Esophagus muscularis mucosa (tissue), 4 donors: Measurements from ENCODE around the gene GON4L. TPM values are rescaled to one million over a fixed set of nuclear protein-coding genes. Genes with fewer than 3 reads are reported as not detected.

Source experiments
- DNase-seq: peaks from one replicate; pipeline ENCODE4 v3.0.0-alpha.2; 2017; ENCODE audit errors: extremely low spot score
- H3K27ac ChIP-seq, 4 donors: fragments of 200-600 bp; sonication (generic); replicated peaks in 1 of 4; 1 replicate in 3 of 4; 2 replicates in 1 of 4; pipeline ENCODE4 v1.5.1; 2016 to 2019; ENCODE audit warnings: mild to moderate bottlenecking in 1 of 4
- H3K27me3 ChIP-seq, 4 donors: fragments of 200-600 bp; sonication (generic); one replicate each; pipeline versions ENCODE4 v1.5.1 to v1.6.0; 2016 to 2019
- H3K36me3 ChIP-seq, 4 donors: fragments of 200-600 bp; sonication (generic); one replicate each; pipeline ENCODE4 v1.5.1; 2016 to 2019
- H3K4me1 ChIP-seq, 4 donors: fragments of 200-600 bp; sonication (generic); one replicate each; pipeline ENCODE4 v1.5.1; 2016 to 2019
- H3K4me3 ChIP-seq, 4 donors: fragments of 200-600 bp; sonication (generic); 1 replicate in 2 of 4; 2 replicates in 2 of 4; pipeline ENCODE4 v1.5.1; 2016 to 2019; ENCODE audit warnings: mild to moderate bottlenecking in 4 of 4, moderate library complexity in 1 of 4
- H3K9me3 ChIP-seq, 4 donors: fragments of 200-600 bp; sonication (generic); 1 replicate in 3 of 4; 2 replicates in 1 of 4; pipeline ENCODE4 v1.5.1; 2016 to 2019
- EP300 ChIP-seq: sonication (generic); formaldehyde crosslinking; IDR thresholded peaks from one replicate; pipeline ENCODE4 v1.6.1; 2017; ENCODE audit warnings: antibody characterized with exemption
- POLR2A ChIP-seq: fragments of 450-650 bp; IDR thresholded peaks from one replicate; pipeline ENCODE4 v1.6.1; 2017; ENCODE audit warnings: antibody characterized with exemption, moderate library complexity, mild to moderate bottlenecking, low read depth
- POLR2AphosphoS5 ChIP-seq, 2 donors: sonication (generic); formaldehyde crosslinking; IDR thresholded peaks; one replicate each; pipeline ENCODE4 v1.6.1; 2017; ENCODE audit warnings: antibody characterized with exemption in 2 of 2
- WGBS: methylation state at CpG from one replicate; pipeline ENCODE4 v1.1.5; 2018; 5-methylcytosine and 5-hydroxymethylcytosine counted together
- intact Hi-C: fragments of 100-400 bp; cut with DNase I; formaldehyde crosslinking; loops from one replicate; pipeline ENCODE4 v1.15.1; 2023
- total RNA-seq, 4 donors: library from RNA; depleted of rRNA; stranded (reverse); fragments of >200 nt; gene quantifications; one replicate each; pipeline versions ENCODE4 v1.1.0 to v1.2.1, GENCODE V29; 2016
- TF ChIP-seq, protein P1 (sequence below), 3 experiments: fragments of 200-600 bp in 2 of 3; fragments of 450-650 bp in 1 of 3; sonication (generic) in 2 of 3; IDR thresholded peaks; one replicate each; pipeline ENCODE4 v1.5.1; 2017 to 2019; ENCODE audit warnings: antibody characterized with exemption in 3 of 3, mild to moderate bottlenecking in 2 of 3, moderate library complexity in 1 of 3

Gene GON4L
- total RNA-seq, 4 donors from 2014 or later, result 26.5 to 49.8 (median 28.3) TPM

DNA sequence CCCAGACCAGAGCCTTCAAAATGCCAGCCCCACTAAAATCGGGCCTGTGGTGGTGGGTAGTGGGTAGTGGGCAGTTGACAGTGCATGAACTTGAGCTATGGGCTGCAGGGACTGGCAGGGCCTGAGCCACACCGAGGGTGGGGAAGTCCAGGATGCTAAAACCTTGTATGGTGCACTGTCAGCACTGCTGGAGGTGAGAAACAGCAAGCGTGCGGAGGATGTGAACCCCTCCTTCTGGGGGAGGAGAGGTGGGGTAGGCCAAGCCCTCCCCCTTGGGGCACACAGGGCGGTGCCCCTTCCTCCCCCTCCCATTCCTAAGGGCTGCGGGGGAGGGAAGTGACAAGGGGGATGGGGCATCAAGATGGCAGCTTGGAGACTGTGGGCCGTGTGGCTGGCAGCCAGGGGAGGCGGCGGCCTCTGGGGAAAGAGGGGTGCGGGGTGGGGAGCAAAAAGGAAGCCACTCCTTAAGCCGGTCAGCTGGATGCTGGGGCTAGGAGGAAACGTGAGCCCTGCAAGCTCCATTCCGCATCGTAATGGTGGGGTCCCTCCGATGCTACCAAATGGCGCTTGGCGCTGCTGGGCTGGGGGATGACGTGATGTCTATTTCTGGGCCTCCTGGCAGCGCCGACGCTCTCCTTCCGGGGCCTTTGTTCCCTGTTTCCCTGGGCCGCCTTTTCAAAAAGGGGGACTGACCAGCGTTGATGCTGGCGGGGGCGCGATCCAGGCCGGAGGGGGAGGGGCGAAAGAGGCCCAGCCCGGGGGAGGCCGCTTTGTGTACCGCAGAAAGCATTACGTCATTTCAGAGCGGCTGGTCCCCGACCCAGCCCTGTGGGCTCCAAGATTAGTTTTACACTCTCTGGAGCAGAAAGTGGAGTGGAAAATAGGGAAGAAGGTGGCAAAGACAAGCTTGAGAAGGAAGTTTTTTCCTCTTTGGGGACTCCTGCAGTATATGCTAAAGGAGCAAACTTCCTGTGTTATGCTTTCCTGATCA, 3.2 kb upstream of the GON4L start:
- intact Hi-C loops, result loop anchor here (10.0 kb wide), 1 partner anchor 55 kb away; the partner anchor contains the start of gene RIT1
- Histone ChIP-seq H3K4me3 (peak overlapping the region; percentile 50 to 56 (median 54)), H3K9me3 (no peaks in the 10 kb centered on the region), H3K36me3 (peaks cover 0 to 3% (median 0%) of the 10 kb centered on the region in 4 donors), H3K27ac (peak overlapping the region; percentile 79 to 92 (median 88)), H3K27me3 (no peaks in the 10 kb centered on the region), H3K4me1 (peaks cover 22 to 47% (median 43%) of the 10 kb centered on the region in 4 donors)
- WGBS, result 1% methylated on average over 28 of the region's 35 CpGs
- no peak for DNase-seq
- TF ChIP-seq EP300 (no peak), POLR2AphosphoS5 (IDR thresholded peaks at IDR 0.05) (peak; percentile 55 to 67), POLR2A (no peak)
- TF ChIP-seq, protein P1, sequence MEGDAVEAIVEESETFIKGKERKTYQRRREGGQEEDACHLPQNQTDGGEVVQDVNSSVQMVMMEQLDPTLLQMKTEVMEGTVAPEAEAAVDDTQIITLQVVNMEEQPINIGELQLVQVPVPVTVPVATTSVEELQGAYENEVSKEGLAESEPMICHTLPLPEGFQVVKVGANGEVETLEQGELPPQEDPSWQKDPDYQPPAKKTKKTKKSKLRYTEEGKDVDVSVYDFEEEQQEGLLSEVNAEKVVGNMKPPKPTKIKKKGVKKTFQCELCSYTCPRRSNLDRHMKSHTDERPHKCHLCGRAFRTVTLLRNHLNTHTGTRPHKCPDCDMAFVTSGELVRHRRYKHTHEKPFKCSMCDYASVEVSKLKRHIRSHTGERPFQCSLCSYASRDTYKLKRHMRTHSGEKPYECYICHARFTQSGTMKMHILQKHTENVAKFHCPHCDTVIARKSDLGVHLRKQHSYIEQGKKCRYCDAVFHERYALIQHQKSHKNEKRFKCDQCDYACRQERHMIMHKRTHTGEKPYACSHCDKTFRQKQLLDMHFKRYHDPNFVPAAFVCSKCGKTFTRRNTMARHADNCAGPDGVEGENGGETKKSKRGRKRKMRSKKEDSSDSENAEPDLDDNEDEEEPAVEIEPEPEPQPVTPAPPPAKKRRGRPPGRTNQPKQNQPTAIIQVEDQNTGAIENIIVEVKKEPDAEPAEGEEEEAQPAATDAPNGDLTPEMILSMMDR (IDR thresholded peaks at IDR 0.05), result no peak

GRCh38 chr1:155859234-155859829, 2.3 kb upstream of the GON4L start, which contains the start of gene SYT11:
Gene SYT11, plus strand, starts transcription at chr1:155859567. Its CDS starts 195 bp downstream, at chr1:155859762.
- H3K9me3 ChIP-seq, result no peaks in the 10 kb centered on the region
- peak within 1 kb of the TSS; percentile 79 to 92 (median 88) for H3K27ac ChIP-seq
- peak; percentile 98 for DNase-seq
- H3K4me1 ChIP-seq, result peaks cover 22 to 48% (median 43%) of the 10 kb centered on the region in 4 donors
- peak within 1 kb of the TSS; percentile 50 to 56 (median 54) for H3K4me3 ChIP-seq
- under 1% methylated on average over 25 of the region's 33 CpGs for WGBS
- no peaks in the 10 kb centered on the region for H3K27me3 ChIP-seq
- intact Hi-C loops, result no loop called here
- H3K36me3 ChIP-seq, result peaks cover 0 to 11% (median 5%) of the 10 kb centered on the region in 4 donors
- TF ChIP-seq, protein P1 (IDR thresholded peaks at IDR 0.05), result peak in 1 of 3 experiments; percentile 1
- TF ChIP-seq POLR2AphosphoS5 (IDR thresholded peaks at IDR 0.05) (peak; percentile 30 to 84), EP300 (no peak), POLR2A (no peak)

DNA sequence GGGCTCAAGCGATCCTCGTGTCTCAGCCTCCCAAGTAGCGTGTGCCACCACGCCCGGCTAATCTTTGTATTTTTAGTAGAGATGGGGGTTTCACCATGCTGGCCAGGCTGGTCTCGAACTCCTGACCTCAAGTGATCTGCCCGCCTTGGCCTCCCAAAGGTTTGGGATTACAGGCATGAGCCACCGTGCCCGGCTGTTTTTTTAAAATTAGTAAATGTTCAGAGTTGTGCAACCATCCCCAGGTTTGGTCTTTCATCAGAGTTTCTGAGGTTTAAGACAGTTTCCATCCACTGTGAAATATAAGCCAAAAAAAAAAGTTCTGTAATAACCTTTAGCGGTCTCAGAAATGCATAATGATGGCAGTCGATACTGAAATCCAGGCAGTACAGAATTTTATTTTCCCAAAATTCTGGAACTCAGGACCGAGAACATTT, 1.8 kb upstream of the GON4L start:
- Histone ChIP-seq H3K9me3 (no peaks in the 10 kb centered on the region), H3K27ac (peak overlapping the region; percentile 79 to 92 (median 88)), H3K27me3 (no peaks in the 10 kb centered on the region), H3K4me1 (peaks cover 22 to 48% (median 43%) of the 10 kb centered on the region in 4 donors), H3K4me3 (peak overlapping the region; percentile 50 to 56 (median 54)), H3K36me3 (peaks cover 0 to 16% (median 10%) of the 10 kb centered on the region in 4 donors)
- intact Hi-C loops, result no loop called here
- no peak for DNase-seq
- no peak for TF ChIP-seq EP300
- TF ChIP-seq, protein P1 (IDR thresholded peaks at IDR 0.05), result peak in 1 of 3 experiments; percentile 1
- no peak for TF ChIP-seq POLR2A
- WGBS, result 47% methylated on average over 12 of the region's 12 CpGs

GRCh38 chr1:155856257-155856974, 598 bp downstream of the GON4L start:
- Histone ChIP-seq H3K27ac (peak overlapping the region; percentile 79 to 87 (median 84)), H3K4me3 (peak overlapping the region; percentile 69 to 76 (median 70)), H3K36me3 (peaks cover 16 to 40% (median 34%) of the 10 kb centered on the region in 4 donors), H3K27me3 (no peaks in the 10 kb centered on the region), H3K4me1 (peaks cover 22 to 58% (median 43%) of the 10 kb centered on the region in 4 donors), H3K9me3 (no peaks in the 10 kb centered on the region)
- no peak for TF ChIP-seq EP300
- TF ChIP-seq POLR2A, result no peak
- no peak for DNase-seq
- WGBS, result 58% methylated on average over 20 of the region's 20 CpGs
- intact Hi-C loops, result no loop called here
